ENCODE measurements around the gene BEND6. TPM values are rescaled to one million over a fixed set of nuclear protein-coding genes. Genes with fewer than 3 reads are reported as not detected.
A peak's percentile ranks its signal among the peaks of the same experiment; 100 is the strongest.

Gene BEND6
- total RNA-seq, 1 experiment from 2014 or later: 1.4 TPM

DNA sequence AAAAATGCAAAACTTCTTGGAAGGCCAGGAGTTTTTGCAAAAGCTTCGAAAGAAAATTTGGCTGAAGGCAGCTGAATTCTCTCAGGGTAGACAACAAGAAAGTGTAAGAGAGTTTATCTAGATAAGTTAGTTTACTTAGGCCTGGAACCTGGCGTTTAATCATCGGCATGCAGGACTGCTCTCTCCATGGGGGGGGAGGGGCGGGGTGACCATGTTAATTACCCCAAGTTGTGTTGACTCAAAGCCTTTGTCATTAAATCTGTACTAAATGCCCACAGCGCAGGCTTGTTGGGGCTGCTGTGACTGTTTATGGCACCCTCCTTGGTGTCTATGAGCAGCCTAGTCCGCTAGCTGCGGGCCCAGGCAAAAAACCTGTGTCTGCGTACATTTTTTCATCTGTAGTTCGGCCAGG is 115.0 kb downstream of the BEND6 start:
- Histone ChIP-seq H4K8ac (replicated peaks; ENCODE audit: insufficient read length, low read depth, low read length) (no peak overlapping the region), H3K4me2 (ENCODE audit: insufficient read depth, insufficient read length, low read length) (no peak overlapping the region), H3K9me3 (ENCODE audit: control insufficient read depth, low read depth, low read length) (no peaks in the 10 kb centered on the region), H3K56ac (ENCODE audit: insufficient read length, low read depth, low read length) (no peak overlapping the region), H2AFZ (ENCODE audit: low read length) (no peak overlapping the region), H3K27ac (ENCODE audit: insufficient read length, low read depth, low read length) (no peak overlapping the region), H4K91ac (ENCODE audit: insufficient read length, low read depth, low read length) (no peak overlapping the region), H4K5ac (ENCODE audit: insufficient read length, low read depth, low read length) (no peak overlapping the region), H2BK20ac (ENCODE audit: low read depth, low read length, poor library complexity, severe bottlenecking) (no peak overlapping the region), H3K4me1 (ENCODE audit: insufficient read depth, low read length) (peaks cover 9% of the 10 kb centered on the region; the same call in 1 of the 2 replicates), H3K14ac (ENCODE audit: insufficient read depth, low read length) (0 out of 2 replicates have a peak overlapping the region, but pooled peaks have one; percentile 55), H3K27me3 (ENCODE audit: insufficient read depth, low read length) (no peaks in the 10 kb centered on the region), H3K79me2 (ENCODE audit: insufficient read depth, low read length) (no peaks in the 10 kb centered on the region), H3K79me1 (ENCODE audit: insufficient read depth, low read depth, low read length, poor library complexity, severe bottlenecking) (no peaks in the 10 kb centered on the region), H3K9ac (ENCODE audit: extremely low read depth, insufficient read length, low read length) (no peak overlapping the region), H3K23me2 (ENCODE audit: insufficient read length, low read depth, low read length, poor library complexity, severe bottlenecking) (no peaks in the 10 kb centered on the region), H3K18ac (ENCODE audit: insufficient read length, low read depth, low read length) (no peak overlapping the region), H3K23ac (ENCODE audit: insufficient read length, low read depth, low read length) (no peak overlapping the region), H2BK15ac (ENCODE audit: low read depth, low read length) (no peak overlapping the region), H2BK120ac (ENCODE audit: low read depth, low read length, poor library complexity, severe bottlenecking) (no peak overlapping the region), H2BK5ac (ENCODE audit: insufficient read length, low read length) (no peak overlapping the region), H3K4ac (ENCODE audit: low read depth, low read length) (no peak overlapping the region), H2BK12ac (ENCODE audit: insufficient read length, low read depth, low read length) (no peak overlapping the region), H4K20me1 (ENCODE audit: control insufficient read depth, insufficient read depth, insufficient read length) (no peaks in the 10 kb centered on the region), H2AK5ac (ENCODE audit: insufficient read length, low read length) (no peak overlapping the region), H3T11ph (ENCODE audit: low read length) (no peak overlapping the region)
- Mint-ChIP-seq H3K4me3 (no peak overlapping the region; a peak in 1 of 5 replicates), H3K4me1 (peaks cover 28 to 38% of the 10 kb centered on the region in 2 experiments), H3K9me3 (peaks cover 0 to 4% of the 10 kb centered on the region in 2 experiments; a peak in 1 of 5 replicates), H3K27me3 (ENCODE audit: low read depth) (peaks cover 2% of the 10 kb centered on the region; the same call in 1 of the 2 replicates), H3K27ac (peak overlapping the region in 1 of 3 experiments; percentile 80; a peak in 2 of 7 replicates), H3K36me3 (ENCODE audit: insufficient read depth in 1 of 3, low read depth in 3 of 3) (peaks cover 10 to 12% (median 10%) of the 10 kb centered on the region in 3 experiments; a peak in 6 of 7 replicates)
- WGBS (ENCODE audit: extremely low coverage, insufficient read length, low lambda C conversion rate): no CpG with 5 or more reads among the region's 9 CpGs
- DNase-seq: peak; percentile 53
- TF ChIP-seq, protein P1, sequence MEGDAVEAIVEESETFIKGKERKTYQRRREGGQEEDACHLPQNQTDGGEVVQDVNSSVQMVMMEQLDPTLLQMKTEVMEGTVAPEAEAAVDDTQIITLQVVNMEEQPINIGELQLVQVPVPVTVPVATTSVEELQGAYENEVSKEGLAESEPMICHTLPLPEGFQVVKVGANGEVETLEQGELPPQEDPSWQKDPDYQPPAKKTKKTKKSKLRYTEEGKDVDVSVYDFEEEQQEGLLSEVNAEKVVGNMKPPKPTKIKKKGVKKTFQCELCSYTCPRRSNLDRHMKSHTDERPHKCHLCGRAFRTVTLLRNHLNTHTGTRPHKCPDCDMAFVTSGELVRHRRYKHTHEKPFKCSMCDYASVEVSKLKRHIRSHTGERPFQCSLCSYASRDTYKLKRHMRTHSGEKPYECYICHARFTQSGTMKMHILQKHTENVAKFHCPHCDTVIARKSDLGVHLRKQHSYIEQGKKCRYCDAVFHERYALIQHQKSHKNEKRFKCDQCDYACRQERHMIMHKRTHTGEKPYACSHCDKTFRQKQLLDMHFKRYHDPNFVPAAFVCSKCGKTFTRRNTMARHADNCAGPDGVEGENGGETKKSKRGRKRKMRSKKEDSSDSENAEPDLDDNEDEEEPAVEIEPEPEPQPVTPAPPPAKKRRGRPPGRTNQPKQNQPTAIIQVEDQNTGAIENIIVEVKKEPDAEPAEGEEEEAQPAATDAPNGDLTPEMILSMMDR (conservative IDR thresholded peaks at IDR 0.05): no peak
